DMS79 (cell line): Measurements from ENCODE around the gene C16orf74.

Experiments used
- DNase-seq: peaks from one replicate; lab custom pipeline; 2025; lab: John Stamatoyannopoulos, UW

The C16orf74 gene

DNA sequence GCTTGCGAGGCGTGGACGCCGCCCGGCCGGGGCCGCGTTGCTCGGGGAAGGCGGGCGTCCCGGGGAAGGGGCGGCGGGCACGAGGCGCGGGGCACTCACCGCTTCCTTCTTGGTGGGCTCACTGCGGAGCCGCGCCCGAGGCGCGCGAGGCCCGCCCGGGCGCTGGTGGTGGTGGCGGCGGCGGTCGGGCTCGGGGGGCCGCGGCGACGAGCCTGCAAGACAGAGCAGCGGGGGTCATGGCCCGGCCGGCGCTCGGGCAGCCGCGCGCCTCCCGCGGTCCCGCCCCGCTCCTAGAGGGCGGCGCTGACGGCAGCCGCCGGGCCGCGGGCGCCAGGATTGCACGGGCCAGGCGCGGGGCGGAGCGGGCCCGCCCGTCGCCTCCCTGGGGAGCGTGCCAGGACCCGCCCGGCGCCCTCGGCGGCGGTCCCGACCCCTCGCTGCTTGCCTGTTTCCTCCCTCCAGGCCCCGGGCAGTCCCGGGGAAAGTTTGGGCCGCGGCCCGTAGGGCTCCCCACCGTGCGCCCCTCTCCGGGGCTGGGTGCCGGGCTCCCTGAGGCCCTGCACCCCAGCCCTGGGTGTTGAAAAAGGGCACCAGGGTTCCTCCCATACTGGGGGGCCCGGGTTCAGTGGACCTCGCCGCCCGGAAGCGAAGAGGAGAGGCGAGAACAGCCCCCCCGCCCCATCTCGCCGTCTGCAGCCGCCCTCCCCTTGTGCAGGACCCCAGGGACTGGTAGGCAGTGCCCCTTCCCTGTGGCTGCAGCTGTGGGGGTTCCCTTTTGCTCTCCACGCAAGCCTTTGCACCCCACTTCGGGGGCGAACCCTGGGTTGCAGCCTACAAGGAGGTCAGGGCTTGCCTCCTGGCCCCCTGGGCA is at the start of gene C16orf74:
Gene C16orf74, minus strand, starts transcription at position 270 of the 871 bp plus-strand sequence. CDS start 15,879 bp downstream, outside the sequence.
- no peak for DNase-seq

DNA sequence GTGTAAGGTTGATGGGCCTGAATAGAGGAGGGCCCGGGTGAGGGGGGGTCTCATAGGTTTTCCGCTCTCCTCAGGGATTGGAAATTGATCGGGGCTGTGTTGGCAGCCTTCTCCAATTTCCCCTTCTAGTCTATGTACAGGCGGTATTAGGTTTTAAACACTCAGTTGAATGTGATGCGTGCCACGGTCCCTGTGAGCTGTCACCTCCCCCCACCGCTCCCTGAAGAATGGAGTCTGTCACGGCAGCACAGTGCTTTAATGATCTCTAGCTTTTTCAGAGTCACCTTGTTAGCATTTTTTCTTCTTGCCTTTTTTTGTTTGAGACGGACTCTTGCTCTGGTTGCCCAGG is 49.4 kb upstream of the C16orf74 start:
- DNase-seq, result no peak

DNA sequence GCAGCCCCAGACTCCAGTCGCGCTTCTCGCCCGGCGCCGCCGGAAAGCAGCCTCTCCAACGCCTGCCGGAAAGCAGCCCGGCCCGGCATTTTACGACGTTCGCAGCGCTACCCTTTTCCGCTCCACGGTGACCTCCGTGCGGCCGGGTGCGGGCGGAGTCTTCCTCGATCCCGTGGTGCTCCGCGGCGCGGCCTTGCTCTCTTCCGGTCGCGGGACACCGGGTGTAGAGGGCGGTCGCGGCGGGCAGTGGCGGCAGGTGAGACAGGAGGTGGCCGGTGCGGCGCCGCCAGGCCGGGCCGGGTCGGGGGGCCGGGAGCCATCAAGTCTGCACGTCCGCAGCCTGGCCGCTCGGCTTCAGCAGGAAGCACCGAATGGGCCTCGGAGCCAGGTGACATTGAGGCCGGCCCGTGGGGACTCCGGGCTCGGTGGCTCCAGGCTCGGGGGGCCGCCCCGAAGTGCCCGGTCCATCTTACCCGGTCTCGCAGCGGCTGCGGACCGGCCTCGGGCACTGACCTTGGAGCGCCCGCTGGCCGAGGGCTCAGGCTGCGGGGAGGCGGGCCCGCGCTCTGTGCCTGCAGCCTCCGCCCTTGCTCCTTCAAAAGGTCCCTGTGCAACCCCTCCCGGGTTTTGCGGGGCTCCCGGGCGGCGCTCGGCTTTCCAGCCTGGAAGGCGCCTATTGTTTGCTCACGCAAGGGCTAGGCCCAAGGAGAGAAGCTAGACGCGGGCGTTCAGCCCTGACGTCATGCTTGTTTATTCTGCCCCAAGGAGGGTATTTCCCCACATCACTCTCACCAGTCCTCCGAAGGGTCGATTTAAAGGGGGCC is 48.8 kb upstream of the C16orf74 start, which contains the start of the genes COX4I1 and EMC8:
Gene COX4I1, plus strand, starts transcription at position 199 of the 824 bp plus-strand sequence. CDS start 1,511 bp downstream, outside the sequence.
Gene EMC8, minus strand, starts transcription at position 48 of the 824 bp plus-strand sequence. CDS start 249 bp downstream, outside the sequence.
- peak; percentile 36 for DNase-seq

DNA sequence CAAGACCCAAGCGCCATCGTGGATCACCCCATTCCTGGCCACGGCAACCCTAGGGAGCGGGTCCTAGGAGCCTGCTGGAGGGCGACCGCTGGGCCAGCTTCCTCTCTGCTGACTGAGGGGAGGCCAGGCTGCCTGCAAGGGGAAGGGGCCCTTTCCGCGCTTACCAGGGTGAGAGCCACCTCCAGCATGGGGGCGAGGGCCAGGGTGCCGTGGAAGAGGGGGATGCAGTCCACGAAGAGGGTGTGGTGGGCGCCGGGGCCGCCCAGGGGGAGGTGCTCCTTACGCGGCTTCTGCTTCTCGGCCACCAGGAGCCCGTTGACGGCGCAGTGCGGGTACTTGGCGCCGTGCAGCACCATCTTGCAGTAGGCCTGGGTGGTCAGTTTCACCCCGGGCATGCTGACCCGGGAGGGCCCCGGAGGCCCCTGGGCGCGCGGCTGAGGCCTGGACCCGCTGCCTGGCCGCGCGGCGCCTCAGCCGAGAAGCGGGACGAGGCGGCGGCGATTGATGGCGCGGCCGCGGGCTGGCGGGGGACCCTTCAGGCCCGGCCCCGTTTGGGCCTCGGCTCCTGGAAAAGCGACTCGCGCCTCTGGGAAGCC is 48.1 kb upstream of the C16orf74 start:
- no peak for DNase-seq

DNA sequence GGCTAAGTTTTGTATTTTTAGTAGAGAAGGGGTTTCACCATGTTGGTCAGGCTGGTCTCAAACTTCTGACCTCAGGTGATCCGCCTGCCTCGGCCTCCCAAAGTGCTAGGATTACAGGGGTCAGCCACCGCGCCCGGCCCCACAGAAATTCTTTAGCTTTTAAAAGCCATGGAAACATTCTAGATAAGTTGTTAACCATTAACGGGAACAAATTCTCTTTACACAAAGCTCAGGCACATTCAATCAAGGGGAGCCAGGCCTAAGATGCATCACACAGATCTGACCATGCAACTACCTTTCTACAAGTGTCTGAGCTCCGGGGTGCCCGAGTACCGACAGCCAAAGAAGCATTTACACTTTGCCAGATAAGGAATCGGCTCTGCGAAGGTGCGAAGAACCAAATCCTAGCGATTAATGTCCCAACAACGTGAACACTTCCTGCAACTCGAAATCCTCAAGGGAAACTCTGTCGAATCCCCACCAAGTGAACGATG is 47.4 kb upstream of the C16orf74 start:
- no peak for DNase-seq

DNA sequence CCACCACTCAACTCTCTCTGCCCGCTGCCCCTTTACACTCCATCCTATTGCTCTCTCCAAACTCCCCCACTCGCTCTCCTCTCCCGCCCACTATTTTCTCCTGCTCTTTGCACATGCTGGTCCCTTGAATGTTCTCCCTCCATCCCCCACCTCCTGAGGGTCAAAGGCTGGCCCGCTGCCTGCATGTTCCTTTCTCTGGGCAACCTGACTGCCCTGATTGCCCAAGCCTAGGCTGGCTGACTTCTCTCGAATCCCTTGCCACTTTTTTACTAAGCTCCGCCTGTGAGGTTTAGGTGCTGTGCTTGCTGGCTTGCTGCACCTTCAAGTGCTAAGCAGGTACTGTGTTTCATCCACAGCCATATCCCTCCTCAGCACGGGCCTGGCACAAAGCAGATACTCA is 45.7 kb upstream of the C16orf74 start:
- DNase-seq, result no peak

DNA sequence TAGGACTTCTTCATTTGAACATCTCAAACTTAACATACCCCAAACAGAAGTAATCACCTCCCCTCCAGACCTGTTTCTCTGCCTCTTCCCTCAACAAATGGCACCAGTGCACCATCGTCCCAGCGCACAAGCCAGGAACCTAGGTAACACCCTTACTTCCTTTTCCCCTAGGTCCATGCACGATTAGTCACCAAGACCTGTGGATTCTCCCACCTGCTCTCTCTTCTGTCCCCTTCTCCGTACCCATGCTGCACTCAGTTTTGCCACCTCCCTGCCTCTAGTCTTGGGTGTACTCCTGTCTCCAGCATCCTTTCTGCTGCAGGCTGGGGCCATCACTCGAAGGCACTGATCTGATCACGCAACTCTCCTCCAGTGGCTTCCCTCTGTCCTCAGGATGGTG is 45.3 kb upstream of the C16orf74 start:
- DNase-seq, result no peak

DNA sequence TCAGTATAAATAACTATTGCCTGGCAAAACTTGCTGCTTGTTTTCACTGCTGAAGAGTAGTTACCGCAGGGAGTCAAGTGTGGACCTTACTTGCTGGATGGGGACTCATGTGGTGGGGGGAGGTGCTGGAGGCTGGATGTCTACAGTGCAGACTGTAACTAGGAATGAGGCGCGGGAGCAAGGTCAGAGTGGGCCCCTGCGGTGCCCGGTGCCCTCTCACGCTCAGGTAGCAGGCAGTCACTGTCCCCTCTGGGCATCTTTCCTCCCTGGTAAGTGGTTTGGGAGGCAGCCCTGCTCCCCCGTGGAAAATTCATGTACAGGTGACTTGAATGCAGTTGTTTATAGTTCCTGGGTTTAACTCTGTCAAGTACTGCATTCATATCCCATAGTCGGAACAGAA is 43.8 kb upstream of the C16orf74 start:
- no peak for DNase-seq

DNA sequence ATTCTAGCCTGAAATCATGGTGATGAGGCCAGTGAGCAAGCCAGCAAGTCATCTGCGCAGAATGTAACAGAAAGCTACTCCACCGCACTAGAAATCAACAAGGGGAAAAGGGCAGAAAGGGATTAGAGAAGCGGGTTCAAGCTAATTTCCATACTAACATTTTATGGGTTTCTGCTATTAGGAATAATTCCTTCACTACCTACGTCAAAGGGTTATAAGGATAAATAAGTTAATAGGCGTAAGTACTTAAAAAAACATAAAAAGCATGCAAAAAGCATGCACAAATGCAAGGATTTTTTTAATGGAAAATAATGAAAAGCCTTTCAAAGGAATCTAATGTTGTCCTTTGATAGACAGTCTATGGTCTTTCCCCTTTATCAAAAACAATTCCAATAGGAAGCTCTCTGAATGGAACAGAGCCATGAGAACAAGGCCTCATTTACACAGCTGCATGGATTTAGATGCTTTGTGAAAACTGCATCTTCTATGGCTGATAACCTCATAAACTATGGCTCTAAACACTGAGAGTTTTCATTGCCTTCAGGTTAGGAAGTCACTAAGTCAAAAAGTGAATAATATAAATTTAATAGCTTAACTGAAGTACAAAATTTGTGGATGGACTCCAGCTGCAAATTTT is 42.9 kb upstream of the C16orf74 start:
- DNase-seq, result no peak

DNA sequence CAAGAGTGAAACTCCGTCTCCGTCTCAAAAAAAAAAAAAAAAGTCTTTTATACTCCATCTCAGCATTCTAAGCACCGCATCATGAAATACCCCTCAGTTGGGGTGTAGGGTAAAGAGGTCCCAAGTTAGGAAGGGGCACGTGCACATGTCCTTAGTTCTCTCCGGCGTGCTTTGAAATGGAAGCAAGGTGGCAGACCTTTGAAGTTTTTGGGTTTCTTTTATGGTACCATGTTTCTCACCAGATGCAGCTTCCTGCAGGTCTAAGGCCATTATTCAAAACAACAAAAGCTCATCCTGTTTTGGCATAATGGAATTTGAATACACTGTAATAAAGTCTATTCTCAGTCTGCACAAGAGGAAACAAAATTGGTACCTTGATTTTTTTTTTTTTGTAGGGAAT is 38.9 kb upstream of the C16orf74 start:
- DNase-seq, result no peak

DNA sequence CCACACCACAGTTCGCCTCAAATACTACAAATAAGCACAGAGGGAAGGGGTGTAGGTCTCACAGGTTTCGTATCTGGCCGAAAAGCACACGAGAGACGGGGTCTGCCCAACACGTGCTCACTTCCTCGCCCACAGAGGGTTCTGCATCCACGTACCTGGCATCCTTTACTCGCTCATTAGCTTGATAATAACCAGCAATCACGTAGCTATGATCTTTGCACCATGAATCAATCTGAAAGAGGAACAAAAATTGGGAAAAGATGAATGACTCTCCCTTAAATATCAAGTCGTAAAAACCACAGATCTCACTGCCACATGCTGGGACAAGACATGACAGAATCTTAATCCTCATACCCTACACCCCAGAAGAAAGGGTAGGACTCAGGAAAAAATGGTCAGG is 37.9 kb upstream of the C16orf74 start:
- DNase-seq, result no peak

DNA sequence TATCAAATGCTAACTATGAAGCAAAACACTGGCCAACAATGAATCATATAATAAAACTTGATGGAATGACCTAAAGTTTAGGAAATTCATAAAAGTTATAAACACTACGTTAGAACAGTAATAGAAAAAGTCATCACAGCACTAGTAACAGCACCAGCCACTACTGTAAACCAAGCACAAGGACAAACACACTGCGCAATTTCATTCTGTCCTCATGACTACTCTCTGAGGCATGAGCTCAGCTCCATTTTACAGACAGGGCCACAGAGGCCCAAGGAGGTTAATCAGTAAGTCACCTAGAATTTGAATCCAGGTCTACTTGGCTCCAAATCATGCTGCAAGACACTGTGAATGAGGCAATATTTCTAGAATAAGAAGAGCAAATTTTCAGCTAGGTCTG is 35.0 kb upstream of the C16orf74 start:
- DNase-seq, result no peak

DNA sequence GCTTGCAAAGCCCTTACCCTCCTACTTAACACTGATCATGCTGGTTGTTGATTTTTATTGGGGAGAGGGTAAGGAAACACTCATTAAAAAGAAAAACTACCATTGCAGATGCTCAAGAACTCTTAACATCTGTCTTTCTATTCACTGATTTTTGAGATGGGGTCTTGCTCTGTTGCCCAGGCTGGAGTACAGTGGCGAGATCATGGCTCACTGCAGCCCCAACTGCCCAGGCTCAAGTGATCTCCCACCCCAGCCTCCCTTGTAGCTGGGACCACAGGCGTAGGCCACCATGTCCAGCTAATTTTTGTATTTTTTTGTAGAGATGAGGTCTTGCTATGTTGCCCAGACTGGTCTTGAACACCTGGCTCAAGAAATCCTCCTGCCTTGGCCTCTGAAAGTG is 33.9 kb upstream of the C16orf74 start:
- no peak for DNase-seq

DNA sequence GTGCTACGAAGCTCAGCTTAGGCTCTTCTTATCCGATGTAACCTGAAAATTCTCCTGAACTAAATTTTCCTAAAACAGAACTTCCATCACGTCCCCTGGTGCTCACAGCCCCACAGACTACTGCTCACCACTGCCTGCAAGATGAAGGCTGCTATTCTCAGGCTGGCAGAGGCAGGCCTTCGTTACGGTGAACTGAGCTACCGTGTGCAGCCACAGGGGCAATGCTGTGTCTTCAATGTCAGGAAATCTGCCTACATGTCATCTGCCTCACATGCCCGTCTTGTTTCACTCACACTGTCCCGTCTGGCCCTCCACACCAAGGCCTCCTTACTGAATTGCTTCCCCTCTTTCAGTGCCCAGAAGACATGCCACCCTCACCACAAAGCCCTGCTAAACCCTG is 32.5 kb upstream of the C16orf74 start:
- no peak for DNase-seq

DNA sequence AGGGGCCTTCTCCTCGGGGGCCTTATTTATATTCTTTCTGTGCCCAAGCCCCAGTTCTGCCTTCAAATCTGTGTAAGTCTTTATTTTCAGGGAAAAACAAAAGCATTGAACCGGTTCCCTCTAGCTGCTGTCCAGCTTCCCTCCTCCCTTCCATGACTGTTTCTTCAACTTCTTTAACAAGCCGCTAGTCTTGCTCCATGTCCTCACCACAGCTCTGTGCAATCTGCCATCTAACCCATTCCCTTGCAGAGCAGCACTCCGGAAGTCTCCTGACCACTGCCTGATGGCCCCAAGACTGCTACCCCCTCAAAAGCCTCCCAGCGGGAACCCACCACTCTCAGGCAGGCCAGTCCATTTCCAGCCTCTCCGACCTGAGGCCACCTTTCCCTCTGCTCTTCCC is 31.6 kb upstream of the C16orf74 start:
- no peak for DNase-seq

DNA sequence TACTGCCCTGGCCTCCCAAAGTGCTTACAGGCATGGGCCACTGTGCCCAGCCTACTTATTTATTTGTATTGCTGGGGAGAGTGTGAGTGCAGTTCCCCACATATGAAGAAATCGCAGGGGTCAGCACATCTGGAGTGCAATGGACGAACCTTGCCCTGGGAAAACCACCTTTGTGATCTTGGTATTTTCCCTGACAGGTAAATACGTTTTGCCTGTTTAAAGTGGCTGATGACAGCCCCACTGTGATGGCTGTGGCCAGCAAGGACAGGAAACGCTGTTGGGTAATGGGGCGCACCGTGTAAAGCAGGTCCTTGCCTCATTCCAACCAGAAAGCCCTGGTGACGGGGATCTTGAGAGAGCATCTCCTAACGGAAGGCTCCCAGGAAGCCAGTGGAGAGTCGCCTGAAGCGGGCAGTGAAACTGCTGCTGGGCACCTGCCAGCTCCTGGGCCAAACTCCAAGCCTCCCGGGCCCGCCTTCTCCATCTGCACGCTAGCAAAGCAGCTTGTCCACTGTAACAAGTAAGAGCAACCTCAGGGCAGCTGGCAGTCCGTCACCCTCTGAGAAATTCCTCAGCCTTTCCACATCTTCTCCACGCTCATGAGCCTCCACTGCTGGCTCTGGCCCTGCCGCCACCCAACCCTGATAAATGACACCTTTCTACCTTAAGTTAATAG is 30.9 kb upstream of the C16orf74 start:
- DNase-seq, result peak; percentile 72

DNA sequence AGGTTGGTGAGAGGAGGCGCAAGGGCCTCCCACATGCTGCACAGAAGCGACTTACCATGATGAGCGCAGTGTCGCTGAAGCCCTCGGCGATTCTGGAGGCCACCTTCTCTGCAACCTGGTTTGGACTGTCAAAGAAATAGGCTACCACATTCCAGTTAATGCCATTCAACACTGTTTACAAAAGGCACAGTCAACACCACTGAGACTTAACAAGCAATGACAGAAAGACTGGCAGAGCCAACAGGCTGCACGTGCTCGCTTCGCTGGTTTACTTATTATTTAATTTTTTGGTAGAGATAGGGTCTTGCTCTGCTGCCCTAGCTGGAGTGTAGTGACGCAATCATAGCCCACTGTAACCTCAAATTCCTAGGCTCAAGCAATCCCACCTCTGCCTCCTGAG is 30.3 kb upstream of the C16orf74 start:
- DNase-seq, result no peak

DNA sequence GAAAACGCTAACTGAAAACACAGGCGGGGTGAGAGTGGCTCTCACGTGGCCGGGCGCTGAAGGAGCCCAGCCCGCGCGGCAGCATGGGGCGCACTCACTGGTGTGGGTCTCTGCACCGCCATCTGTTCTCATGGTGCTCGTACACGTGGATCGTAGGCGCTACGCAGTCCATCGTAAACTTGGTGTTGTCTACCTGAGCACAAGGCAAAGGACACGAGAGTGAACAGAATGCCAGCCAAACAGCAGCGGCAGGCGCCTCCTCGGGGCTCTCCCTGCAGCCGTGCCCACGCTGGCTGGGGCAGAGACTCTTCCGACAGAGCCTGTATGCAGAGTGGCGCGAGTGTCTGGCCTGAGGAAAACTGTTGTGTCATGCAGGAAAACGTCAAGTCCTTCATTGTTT is 29.4 kb upstream of the C16orf74 start:
- DNase-seq, result no peak

DNA sequence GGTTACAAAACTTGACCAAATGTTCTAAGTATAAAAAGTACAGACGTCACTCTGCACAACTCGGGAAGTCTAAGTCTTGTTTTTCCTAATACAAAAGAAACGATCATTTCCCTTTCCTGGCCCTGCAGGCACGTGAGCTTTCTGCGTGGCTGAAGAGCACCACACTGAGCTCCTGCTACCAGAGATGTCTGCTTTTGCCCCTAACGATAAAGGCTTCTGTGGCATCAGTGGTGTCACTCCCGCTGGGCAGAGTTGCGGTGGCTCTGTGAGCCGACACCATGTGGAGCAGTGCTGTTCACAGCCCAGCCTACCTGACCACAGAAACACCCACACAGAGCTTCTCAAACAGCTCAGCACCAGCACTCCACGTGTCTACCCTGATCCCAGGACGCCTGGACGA is 28.0 kb upstream of the C16orf74 start:
- DNase-seq, result no peak

DNA sequence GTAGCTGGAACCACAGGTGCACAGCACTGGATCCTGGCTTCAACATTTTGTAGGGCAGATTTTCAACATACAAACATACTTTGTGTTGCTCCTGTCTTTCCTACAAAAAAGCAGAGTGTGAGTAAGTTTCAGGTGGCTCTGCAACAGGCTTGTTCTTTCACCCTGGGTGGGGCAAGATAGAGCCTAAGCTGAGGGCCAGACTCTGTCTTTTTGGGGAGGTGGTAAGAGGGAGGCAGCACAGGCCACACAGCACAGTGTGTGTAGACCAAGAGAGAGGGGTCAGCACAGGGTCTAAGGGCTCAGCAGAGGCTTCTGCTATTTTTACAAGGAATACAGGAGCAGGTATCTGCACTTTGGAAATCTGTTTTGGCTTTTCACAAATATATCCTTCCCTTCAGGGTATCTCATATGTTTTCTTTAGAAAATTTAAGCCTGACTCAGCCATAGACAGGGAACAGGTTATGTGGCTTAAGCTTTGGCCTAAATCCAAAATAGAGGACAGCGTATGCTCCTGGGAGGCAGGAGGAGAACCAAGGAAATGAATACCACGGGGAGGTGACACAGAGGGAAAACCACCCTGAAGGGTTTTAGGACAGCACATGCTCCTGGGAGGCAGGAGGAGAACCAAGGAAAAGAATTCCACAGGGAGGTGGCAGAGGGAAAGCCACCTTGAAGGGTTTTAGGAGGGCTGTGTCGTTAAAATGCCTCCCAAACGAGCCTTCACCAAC is 26.9 kb upstream of the C16orf74 start:
- no peak for DNase-seq

DNA sequence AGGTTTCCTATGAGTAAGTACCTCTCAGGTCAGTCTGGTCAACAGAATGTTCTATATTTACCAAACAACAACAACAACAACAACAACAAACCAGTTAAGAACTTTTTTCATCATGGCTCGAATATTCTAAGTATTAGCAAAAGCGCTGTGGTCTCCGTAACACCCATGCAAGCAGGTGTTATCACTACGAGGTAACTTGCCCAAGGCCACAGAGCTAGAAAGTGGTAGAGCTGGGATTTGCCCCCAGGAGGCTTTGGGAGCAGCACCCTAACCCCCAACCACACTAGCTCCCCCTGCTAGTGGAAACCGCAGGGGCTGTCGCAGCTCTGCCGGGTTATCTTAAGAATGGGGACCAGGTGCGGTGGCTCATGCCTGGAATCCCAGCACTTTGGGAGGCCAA is 23.9 kb upstream of the C16orf74 start:
- no peak for DNase-seq
